ENCODE data around the gene NFIC.

DNA sequence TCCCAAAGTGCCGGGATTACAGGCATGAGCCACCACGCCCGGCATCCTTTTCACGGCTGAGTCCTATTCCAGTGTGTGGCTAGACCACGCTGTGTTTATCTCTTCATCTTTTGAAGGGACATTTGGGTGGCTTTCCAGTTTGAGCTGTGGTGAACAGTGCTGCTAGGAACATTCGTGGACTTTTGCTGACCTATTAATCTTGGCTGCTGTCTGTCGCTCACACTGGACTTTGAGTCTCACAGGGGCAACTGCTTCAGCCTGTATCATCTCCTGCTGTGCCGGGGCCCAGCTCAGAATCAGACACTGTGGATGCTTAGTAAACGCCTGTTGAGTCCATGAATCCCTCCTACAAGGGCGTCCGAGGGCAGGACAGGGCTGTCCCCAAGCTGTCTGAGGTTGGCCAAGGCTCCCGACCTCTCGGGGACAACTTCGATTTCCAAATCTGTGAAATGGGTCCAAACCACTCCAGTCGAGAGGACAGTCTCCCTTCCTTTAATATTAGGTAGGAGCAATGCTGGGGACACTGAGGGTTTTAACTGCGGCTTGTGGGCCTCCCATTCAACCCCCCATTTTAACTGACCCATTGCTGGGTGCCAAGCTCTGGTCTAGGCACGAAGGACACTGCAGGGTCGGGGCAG, 65.5 kb downstream of the NFIC start:
- TF ChIP-seq, protein P1, sequence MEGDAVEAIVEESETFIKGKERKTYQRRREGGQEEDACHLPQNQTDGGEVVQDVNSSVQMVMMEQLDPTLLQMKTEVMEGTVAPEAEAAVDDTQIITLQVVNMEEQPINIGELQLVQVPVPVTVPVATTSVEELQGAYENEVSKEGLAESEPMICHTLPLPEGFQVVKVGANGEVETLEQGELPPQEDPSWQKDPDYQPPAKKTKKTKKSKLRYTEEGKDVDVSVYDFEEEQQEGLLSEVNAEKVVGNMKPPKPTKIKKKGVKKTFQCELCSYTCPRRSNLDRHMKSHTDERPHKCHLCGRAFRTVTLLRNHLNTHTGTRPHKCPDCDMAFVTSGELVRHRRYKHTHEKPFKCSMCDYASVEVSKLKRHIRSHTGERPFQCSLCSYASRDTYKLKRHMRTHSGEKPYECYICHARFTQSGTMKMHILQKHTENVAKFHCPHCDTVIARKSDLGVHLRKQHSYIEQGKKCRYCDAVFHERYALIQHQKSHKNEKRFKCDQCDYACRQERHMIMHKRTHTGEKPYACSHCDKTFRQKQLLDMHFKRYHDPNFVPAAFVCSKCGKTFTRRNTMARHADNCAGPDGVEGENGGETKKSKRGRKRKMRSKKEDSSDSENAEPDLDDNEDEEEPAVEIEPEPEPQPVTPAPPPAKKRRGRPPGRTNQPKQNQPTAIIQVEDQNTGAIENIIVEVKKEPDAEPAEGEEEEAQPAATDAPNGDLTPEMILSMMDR (conservative IDR thresholded peaks at IDR 0.05), result no peak
- no peak for TF ChIP-seq EZH2 (IDR thresholded peaks at IDR 0.05; ENCODE audit: low read depth)
